NCI-H146 (cell line): ENCODE measurements around the gene JAK1.

Experiments
- DNase-seq: peaks from one replicate; lab custom pipeline; 2025; lab: John Stamatoyannopoulos, UW

The JAK1 gene

GRCh38 chr1:64980745-64981600 is 14.6 kb upstream of the JAK1 start:
- no peak for DNase-seq

DNA sequence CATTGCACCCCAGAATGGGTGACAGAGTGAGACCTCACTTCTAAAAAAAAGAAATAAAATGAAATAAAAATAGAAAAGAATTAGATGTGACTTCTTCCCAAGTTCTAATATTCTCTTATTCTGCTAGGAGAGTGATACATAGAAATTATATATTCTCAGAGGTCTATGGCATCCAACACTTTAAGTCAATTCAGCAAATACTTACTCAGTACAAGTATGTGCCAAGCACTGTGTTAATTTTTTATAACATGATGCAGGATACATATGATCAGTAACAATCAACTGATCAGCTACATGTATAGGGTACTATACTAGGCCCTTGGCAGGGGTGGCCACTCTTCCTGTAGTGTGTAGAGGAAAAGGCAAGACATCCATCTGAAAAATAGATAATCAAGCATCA is 13.0 kb upstream of the JAK1 start:
- no peak for DNase-seq

DNA sequence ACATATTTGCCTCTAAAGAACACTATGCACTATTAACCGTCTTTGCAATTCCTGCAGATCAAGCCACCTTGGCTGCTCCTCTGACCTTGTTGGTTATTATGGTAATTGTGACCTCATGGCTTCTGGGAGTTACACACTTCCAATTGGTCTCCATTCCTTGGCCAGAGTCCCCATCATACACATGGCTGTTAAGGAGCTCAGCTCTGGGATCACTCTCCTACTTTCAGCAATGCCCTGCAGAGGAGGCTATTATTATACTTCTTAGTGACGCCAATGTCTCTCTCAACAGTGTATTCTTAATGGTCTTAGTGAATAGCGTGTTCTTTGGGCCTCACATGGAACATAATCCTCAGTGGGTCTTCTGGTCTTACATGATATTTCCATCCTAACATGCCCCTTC is 10.0 kb upstream of the JAK1 start:
- no peak for DNase-seq

GRCh38 chr1:64975740-64976139 is 9.4 kb upstream of the JAK1 start:
- no peak for DNase-seq

DNA sequence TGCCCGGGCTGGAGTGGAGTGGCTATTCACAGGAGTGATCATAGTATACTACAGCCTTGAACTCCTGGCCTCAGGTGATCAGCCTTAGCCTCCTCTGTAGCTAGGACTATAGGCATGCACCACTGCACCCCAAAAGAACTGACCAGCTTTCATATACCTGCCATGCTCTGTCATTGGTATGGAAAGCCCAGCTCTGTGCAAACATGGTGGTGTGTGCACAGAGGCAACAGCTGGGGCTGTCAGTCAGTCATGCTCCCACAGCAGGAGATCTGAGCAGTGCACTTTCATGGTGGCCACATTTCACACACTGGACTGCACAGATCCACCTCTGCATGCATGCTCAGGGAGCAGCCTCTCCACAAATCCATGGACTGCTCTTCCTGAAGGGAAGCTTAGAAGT is 8.8 kb upstream of the JAK1 start:
- DNase-seq = peak; percentile 7

- no peak for DNase-seq
These were observed 8.0 kb upstream of the JAK1 start for GRCh38 chr1:64974288-64974825.

DNA sequence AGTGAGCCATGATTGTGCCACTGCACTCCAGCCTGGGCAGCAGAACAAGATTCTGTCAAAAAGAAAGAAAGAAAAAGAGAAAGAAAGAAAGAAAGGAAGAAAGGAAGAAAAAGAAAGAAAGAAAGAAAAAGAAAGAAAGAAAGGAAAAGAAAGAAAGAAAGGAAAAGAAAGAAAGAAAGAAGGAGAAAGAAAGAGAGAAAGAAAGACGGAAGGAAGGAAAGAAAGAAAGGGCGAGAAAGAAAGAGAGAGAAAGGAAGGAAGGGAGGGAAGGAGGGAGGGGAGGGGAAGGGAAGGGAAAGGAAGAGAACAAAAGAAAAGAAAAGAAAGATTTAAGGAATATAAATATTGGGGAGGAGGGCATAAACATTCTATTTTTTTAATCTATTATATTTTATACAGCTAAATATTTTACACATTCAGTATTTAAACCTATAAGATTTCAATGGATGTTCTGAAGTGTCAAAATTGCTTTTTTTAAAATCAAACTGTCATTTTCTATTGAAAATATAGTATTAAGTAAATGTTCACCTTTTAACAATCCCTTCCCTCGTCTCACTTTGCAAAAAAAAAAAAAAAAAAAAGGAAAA is 6.8 kb upstream of the JAK1 start:
- DNase-seq = no peak

GRCh38 chr1:64969305-64970046 is 3.1 kb upstream of the JAK1 start:
- no peak for DNase-seq

DNA sequence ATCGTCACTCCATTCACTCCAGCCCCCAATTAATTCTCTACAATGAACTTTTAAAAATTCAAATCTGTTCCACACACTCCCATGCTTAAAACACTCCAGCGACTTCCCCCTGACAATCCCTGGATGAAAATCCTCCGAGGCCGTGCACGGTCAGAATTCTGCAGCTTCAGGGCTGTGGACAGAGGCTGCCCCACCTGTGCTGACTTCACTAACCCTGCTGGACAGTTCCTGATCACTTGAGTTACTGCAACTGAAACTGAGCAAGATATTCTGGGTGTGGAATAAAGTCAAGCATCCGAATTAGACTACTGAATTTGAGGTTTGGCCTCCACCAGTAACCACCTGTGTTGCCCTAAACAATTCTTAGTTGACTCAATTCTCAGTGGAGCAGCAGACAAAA is 1.0 kb upstream of the JAK1 start:
- peak; percentile 11 for DNase-seq

DNA sequence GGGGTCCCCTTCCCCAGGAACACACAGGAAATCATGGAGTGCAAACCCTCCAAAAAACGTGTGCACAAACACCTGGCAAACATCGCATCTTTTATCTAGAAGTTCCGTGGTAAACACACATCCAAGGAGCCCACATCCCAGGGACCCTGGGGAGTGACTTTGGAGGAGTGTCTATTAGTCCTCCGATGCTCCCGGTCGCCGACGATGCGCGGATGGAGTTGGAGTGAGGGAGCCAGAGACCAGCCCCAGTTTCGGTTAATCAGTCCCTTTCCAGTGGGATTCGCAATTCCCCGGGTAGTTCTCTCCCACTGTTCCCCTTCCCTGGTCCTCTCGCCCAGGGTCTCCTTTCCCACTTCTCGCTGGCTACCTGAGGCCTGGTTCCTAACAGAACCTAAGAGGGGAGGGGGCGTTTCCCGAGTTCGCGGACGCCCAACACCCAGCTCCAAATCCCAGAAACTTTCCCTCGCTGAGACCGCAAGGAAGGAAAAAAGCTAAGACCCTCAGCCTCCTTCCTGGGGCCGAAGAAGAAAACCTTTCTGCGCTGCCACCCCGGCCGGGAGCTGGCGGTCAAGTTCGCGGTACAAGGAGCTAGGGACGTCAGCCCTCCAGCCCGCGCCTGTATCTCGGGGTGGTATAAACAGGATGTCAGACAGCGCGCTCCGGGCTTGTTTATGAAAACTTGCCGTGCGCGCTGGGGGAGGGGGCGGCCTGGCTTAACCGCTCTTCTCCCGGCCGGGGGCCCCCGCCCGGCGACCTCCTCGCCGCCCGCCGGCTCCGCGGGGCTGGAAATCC is 787 bp downstream of the JAK1 start:
- DNase-seq = peak; percentile 65

GRCh38 chr1:64963466-64963865 is 2.9 kb downstream of the JAK1 start:
- DNase-seq = no peak

- no peak for DNase-seq
These were observed 3.9 kb downstream of the JAK1 start for GRCh38 chr1:64962441-64962840.

DNA sequence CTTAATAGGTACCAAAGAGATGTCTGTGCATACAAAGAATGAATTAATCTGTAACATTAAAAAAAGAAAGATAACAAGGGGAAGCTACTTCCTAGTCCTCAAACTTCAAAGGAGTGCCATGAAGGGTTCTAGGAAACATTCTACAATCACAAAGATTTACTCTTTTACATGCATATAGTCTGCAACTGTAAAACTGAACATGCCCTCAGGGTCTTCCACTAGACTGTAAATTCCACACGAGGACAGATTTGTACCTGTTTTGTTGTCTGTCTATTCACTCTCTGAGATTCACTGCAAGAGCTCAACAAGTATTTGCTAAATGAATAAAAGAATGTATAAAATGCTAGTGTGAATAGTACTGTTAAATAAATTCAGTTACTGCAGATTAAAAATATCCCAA is 4.4 kb downstream of the JAK1 start:
- DNase-seq = no peak

GRCh38 chr1:64960731-64961130 is 5.6 kb downstream of the JAK1 start:
- DNase-seq = no peak

DNA sequence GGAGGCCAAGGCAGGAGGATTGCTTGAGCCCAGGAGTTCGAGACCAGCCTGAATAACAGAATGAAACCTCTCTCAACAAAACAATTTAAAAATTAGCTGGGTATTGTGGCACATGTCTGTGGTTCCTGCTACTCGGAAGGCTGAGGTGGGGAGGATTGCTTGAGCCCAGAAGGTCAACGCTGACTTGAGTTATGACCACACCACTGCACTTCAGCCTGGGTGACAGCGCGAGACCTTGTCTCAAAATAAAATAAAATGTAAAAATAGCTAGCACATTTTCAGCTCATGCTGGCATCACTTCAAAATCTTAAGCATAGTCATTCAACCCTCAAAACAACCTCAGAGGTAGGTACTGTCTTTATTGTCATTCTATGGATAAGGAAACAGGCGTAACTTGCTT is 6.4 kb downstream of the JAK1 start:
- DNase-seq = no peak

- no peak for DNase-seq
These were observed 9.5 kb downstream of the JAK1 start for GRCh38 chr1:64956733-64957441.

- no peak for DNase-seq
These were observed 10.2 kb downstream of the JAK1 start for GRCh38 chr1:64956010-64956640.

DNA sequence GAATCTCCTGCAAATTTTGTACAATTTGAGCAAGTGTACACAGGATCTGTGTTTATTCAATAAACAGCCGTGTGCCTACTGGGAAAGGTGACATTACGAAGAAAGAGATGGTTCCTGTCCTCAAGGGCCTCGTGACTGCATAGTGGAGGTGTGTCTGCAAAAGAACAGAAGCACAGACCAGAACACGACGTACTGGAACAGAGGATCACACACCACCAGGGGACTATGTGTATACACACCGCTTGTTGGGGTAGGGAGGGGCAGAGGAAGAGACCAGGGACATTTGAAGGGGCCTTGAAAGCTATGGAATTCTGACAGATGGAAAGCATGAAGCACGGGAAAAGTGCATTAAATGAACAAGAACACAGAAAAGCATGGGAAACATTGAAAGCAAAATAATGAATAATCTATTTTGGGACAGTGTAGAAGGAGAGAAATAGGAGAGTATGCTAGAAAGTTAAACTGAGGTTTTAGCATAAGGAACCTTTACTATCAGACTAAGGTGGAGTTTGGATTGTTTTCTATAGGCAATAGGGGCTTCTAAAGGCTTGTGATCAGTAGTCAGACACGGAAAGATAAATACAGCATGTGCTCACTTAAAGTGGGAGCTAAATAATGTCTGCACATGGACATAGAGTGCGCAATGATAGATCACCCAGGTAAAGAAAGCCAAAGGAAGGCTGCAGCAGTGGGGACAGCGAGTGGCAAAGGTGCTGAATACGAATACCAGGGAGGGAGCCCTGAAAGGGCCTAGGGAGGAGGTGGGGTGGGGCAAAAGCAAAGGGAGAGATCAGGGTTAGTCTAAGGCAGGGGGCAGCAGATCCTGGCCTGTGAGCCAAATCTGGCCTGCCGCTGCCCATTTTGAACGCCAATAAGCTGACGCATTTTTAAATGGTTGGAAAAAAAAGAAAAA is 11.0 kb downstream of the JAK1 start:
- no peak for DNase-seq

DNA sequence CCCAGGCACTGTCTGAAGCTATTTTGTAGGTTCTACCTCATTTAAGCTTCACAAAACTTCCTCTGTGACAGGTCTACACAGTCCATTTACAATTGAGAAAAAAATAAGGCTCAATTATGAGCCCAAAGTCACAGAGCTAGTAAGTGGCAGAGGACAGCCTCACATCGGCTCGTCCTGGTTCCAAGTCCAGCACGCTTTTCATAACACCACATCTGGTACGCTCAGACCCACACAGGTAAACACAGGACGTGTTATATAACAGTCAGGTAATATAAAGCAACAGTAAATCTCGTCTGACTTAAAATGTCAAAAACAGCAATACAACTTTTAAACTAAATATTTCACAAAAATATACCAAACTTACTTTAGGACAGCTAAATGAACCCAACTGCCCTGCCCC is 13.1 kb downstream of the JAK1 start:
- no peak for DNase-seq

DNA sequence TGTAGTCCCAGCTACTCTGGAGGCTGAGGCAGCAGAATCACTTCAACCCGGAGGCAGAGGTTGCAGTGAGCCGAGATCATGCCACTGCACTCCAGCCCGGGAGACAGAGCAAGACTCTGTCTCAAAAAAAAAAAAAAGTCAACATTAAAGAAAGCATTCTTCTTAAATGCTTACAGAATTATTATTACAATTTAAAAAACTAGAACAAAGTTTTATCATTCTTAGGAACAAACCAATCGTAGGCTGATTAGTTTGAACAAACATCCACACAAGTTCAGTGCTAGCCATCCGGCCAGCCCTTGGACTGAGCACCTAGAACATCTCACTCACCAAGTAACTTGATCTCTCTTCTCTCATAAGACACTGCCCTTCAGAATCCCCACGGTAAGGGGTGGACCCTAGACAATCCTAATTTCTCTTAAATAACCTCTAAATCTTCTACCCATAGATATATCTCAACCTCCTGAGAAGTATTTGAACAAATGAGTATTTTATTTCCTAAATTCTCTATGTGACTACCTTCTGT is 16.0 kb downstream of the JAK1 start:
- DNase-seq = no peak
